HepG2 (cell line): ENCODE data around the gene DDAH2.

Experiments used
- CTCF ChIP-seq: sonication (generic); formaldehyde crosslinking; IDR thresholded peaks from 2 replicates; pipeline ENCODE4 v1.5.0; 2020; ENCODE audit warnings: mild to moderate bottlenecking, missing genetic modification reagents, moderate library complexity
- POLR2AphosphoS5 ChIP-seq: IDR thresholded peaks from 2 replicates; pipeline ENCODE4 v1.6.1; 2012; ENCODE audit warnings: low read depth, low read length
- ZNF12 ChIP-seq: sonication (generic); formaldehyde crosslinking; IDR thresholded peaks from 2 replicates; pipeline ENCODE4 v1.5.0; 2020; ENCODE audit warnings: missing genetic modification reagents
- ZNF160 ChIP-seq: sonication (generic); formaldehyde crosslinking; IDR thresholded peaks from 2 replicates; pipeline ENCODE4 v1.8.0; 2022; ENCODE audit warnings: mild to moderate bottlenecking, inconsistent platforms, missing genetic modification reagents

GRCh38 chr6:31768363-31769257 is 39.5 kb upstream of the DDAH2 start:
- no peak for TF ChIP-seq CTCF
- no peak for TF ChIP-seq ZNF12 (CRISPR knock-in tag)
- TF ChIP-seq POLR2AphosphoS5: no peak
- no peak for TF ChIP-seq ZNF160
